AG04449 (cell line): ENCODE results near the gene PLIN1.
"Not testable (repeated sequence)": the region's sequence is repeated elsewhere in the genome, so short reads cannot be mapped to it uniquely, and the experiment has no call there.

Source experiments
- CTCF ChIA-PET: fragments of 350-600 bp; formaldehyde crosslinking; extraction: SDS; loops from one replicate; lab custom pipeline; 2021; ENCODE audit warnings: antibody characterized with exemption; lab: Yijun Ruan, JAX
- POLR2A ChIA-PET: fragments of 400-600, 350-600 bp; formaldehyde crosslinking; extraction: SDS; loops from one replicate; lab custom pipeline; 2020; ENCODE audit warnings: antibody characterized with exemption, inconsistent platforms; lab: Yijun Ruan, JAX
- DNase-seq: peaks from one replicate; pipeline ENCODE4 v3.0.0-alpha.2; 2010; ENCODE audit warnings: low read depth, low spot score
- H3K4me3 ChIP-seq: 2 replicates; pipeline ENCODE4 v1.5.1; 2011; ENCODE audit warnings: low read depth, mild to moderate bottlenecking, control low read depth, low read length
- CTCF ChIP-seq: IDR thresholded peaks from one replicate; pipeline ENCODE4 v1.5.1; 2011; ENCODE audit warnings: mild to moderate bottlenecking, moderate library complexity, low read length, control low read depth, inconsistent platforms; ENCODE audit not compliant: insufficient read depth; ENCODE audit errors: missing control alignments

Gene PLIN1

GRCh38 chr15:89707577-89707976 is 28.4 kb upstream of the PLIN1 start:
- ChIA-PET CTCF (no interaction called here), POLR2A (interaction anchor here (0.7 kb wide), 1 partner anchor 24 kb away, joined by 3 read pairs; no protein-coding TSS in a partner anchor)
- no peak for DNase-seq
- no peak overlapping the region for H3K4me3 ChIP-seq
- no peak for TF ChIP-seq CTCF

DNA sequence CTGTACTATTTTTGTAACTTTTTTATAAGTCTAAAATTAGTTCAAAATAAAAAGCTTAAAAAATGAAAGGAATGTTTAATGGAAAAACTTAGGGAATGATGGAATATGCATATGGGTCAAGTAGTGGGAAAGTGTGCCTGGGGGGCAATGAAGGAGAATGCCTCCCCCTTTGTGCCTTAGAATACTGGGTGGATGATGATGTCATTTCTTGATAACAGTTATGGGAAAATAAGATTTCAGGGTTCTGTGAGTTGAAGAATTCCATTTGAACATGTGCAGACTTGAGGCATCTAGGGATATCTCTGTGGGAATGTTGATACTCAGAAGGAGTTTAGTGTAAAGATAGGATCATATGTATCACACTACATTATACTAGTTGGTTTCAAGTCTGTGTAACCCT is 25.2 kb upstream of the PLIN1 start:
- no peak overlapping the region for H3K4me3 ChIP-seq
- no peak for DNase-seq
- ChIA-PET POLR2A (no interaction called here), CTCF (interaction anchor here (1.0 to 1.5 kb wide), 2 partner anchors 36 to 170 kb away, joined by 3 to 4 read pairs; no protein-coding TSS in a partner anchor)
- TF ChIP-seq CTCF = no peak

DNA sequence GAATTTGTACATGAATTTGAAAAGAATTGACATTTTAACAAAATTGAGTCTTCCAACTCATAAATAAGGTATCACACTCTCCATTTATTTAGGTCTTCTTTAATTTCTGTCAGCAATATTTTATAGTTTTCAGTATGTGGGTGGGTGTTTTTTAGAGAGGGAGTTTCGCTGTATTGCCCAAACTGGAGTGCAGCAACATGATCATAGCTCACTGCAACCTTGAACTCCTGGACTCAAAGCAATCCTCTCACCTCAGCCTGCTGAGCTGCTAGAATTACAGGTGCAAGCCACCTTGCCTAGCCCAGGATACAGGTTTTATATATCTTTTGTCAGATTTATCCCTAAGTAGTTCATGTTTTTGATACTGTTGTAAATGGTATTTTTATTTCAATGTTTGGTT is 16.0 kb upstream of the PLIN1 start:
- no peak for DNase-seq
- no peak overlapping the region for H3K4me3 ChIP-seq
- TF ChIP-seq CTCF = no peak
- ChIA-PET POLR2A (no interaction called here), CTCF (interaction anchor here (1.5 kb wide), 1 partner anchor 180 kb away, joined by 3 read pairs; no protein-coding TSS in a partner anchor)

- no peak for DNase-seq
- ChIA-PET POLR2A (no interaction called here), CTCF (interaction anchor here (1.0 to 1.1 kb wide), 2 partner anchors 15 to 181 kb away, joined by 3 to 5 read pairs; partner anchors contain the start of gene PLIN1)
- no peak for TF ChIP-seq CTCF
- no peak overlapping the region for H3K4me3 ChIP-seq
Measured at GRCh38 chr15:89693696-89694095, 14.5 kb upstream of the PLIN1 start.

GRCh38 chr15:89693091-89693490 is 13.9 kb upstream of the PLIN1 start:
- ChIA-PET POLR2A (no interaction called here), CTCF (interaction anchor here (1.0 to 1.1 kb wide), 2 partner anchors 15 to 182 kb away, joined by 3 to 5 read pairs; partner anchors contain the start of gene PLIN1)
- TF ChIP-seq CTCF = no peak
- no peak for DNase-seq
- no peak overlapping the region for H3K4me3 ChIP-seq

GRCh38 chr15:89690276-89691218 is 11.4 kb upstream of the PLIN1 start, which contains the start of the genes PEX11A and WDR93:
TSS of gene PEX11A (minus strand) at chr15:89690754. CDS start at chr15:89690632, 122 bp downstream.
TSS of gene WDR93 (plus strand) at chr15:89690811. CDS start at chr15:89701747, 10,936 bp downstream.
- ChIA-PET CTCF (interaction anchor here (0.9 kb wide), 1 partner anchor 12 kb away, joined by 3 read pairs; no protein-coding TSS in a partner anchor), POLR2A (no interaction called here)
- peak within 1 kb of the TSS; percentile 94 for H3K4me3 ChIP-seq
- TF ChIP-seq CTCF = no peak
- no peak for DNase-seq

DNA sequence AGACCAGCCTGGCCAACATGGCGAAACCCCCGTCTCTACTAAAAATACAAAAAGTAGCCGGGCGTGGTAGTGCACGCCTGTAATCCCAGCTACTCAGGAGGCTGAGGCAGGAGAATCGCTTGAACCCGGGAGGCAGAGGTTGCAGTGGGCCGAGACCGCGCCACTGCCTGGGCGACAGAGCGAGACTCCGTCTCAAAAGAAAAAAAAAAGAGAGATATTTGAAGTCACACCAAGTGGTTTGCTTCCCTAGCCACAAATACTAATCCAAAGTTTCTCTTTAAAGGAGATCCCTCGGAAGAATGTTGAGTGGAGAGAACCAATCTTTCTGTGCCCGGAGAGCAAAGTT is 10.7 kb upstream of the PLIN1 start:
- DNase-seq, POLR2A ChIA-PET: not testable (repeated sequence)
- H3K4me3 ChIP-seq = peak overlapping the region; percentile 94
- CTCF ChIA-PET = interaction anchor here (1.0 to 1.3 kb wide), 2 partner anchors 22 to 44 kb away, joined by 3 to 5 read pairs; no protein-coding TSS in a partner anchor
